ENCODE data around the gene POLDIP3. TPM values are rescaled to one million over a fixed set of nuclear protein-coding genes. Genes with fewer than 3 reads are reported as not detected.
A peak's percentile ranks its signal among the peaks of the same experiment; 100 is the strongest.

The POLDIP3 gene
- total and polyA plus RNA-seq, 8 donors, result 21.6 to 60.8 (median 34.8) TPM

- no peak for DNase-seq
- H3K27me3 ChIP-seq, result no peaks in the 10 kb centered on the region
- H3K9me3 ChIP-seq, result no peaks in the 10 kb centered on the region
- peaks cover 8 to 21% (median 16%) of the 10 kb centered on the region in 4 donors for H3K4me1 ChIP-seq
- H3K4me3 ChIP-seq, result no peak overlapping the region
- peaks cover 85 to 98% (median 96%) of the 10 kb centered on the region in 4 donors for H3K36me3 ChIP-seq
- TF ChIP-seq CTCF (IDR thresholded peaks at IDR 0.05), result peak in 2 of 7 experiments; percentile 7 to 9
- no peak for TF ChIP-seq POLR2A (IDR thresholded peaks at IDR 0.05)
- WGBS, 5 donors, result 79 to 84% (median 79%) methylated on average over 13 of the region's 13 CpGs
- no peak overlapping the region for H3K27ac ChIP-seq
- intact Hi-C loops (cut with DNase I; ENCODE audit: low total_unique reads), result no loop called here
Measured at GRCh38 chr22:42632096-42632495, 17.4 kb upstream of the POLDIP3 start.

- Histone ChIP-seq H3K27me3 (no peaks in the 10 kb centered on the region), H3K4me3 (no peak overlapping the region), H3K9me3 (no peaks in the 10 kb centered on the region), H3K36me3 (peaks cover 90 to 100% (median 100%) of the 10 kb centered on the region in 4 donors), H3K4me1 (peaks cover 3 to 18% (median 13%) of the 10 kb centered on the region in 4 donors), H3K27ac (no peak overlapping the region)
- TF ChIP-seq POLR2AphosphoS5 (IDR thresholded peaks at IDR 0.05) (no peak), CTCF (IDR thresholded peaks at IDR 0.05) (no peak), POLR2A (IDR thresholded peaks at IDR 0.05) (no peak), EP300 (IDR thresholded peaks at IDR 0.05) (no peak)
- WGBS, 5 donors, result 86 to 91% (median 88%) methylated on average over 19 to 28 of the region's 28 CpGs
- no peak for DNase-seq
- intact Hi-C loops (cut with DNase I; ENCODE audit: low total_unique reads), result no loop called here
Measured at GRCh38 chr22:42630901-42631602, 16.4 kb upstream of the POLDIP3 start.

GRCh38 chr22:42630211-42630610, 15.5 kb upstream of the POLDIP3 start:
- Histone ChIP-seq H3K4me3 (no peak overlapping the region), H3K4me1 (peaks cover 0 to 10% (median 4%) of the 10 kb centered on the region in 4 donors), H3K9me3 (no peaks in the 10 kb centered on the region), H3K27ac (no peak overlapping the region), H3K36me3 (peaks cover 89 to 100% (median 100%) of the 10 kb centered on the region in 4 donors), H3K27me3 (no peaks in the 10 kb centered on the region)
- 95 to 98% (median 95%) methylated on average over 18 of the region's 18 CpGs for WGBS, 5 donors
- TF ChIP-seq EP300 (IDR thresholded peaks at IDR 0.05), result no peak
- no peak for TF ChIP-seq POLR2AphosphoS5 (IDR thresholded peaks at IDR 0.05)
- TF ChIP-seq CTCF (IDR thresholded peaks at IDR 0.05), result no peak
- no peak for TF ChIP-seq POLR2A (IDR thresholded peaks at IDR 0.05)
- intact Hi-C loops (cut with DNase I; ENCODE audit: low total_unique reads), result no loop called here
- DNase-seq, result no peak

- 85 to 95% (median 92%) methylated on average over 6 to 9 of the region's 9 CpGs for WGBS, 5 donors
- no peaks in the 10 kb centered on the region for H3K27me3 ChIP-seq
- no peak for TF ChIP-seq POLR2AphosphoS5 (IDR thresholded peaks at IDR 0.05)
- TF ChIP-seq POLR2A (IDR thresholded peaks at IDR 0.05), result no peak
- H3K4me3 ChIP-seq, result no peak overlapping the region
- peaks cover 14 to 21% (median 21%) of the 10 kb centered on the region in 4 donors for H3K4me1 ChIP-seq
- H3K27ac ChIP-seq, result no peak overlapping the region
- intact Hi-C loops (cut with DNase I; ENCODE audit: low total_unique reads), result no loop called here
- no peaks in the 10 kb centered on the region for H3K9me3 ChIP-seq
- no peak for DNase-seq
- H3K36me3 ChIP-seq, result peaks cover 77 to 100% (median 100%) of the 10 kb centered on the region in 4 donors
Measured at GRCh38 chr22:42627981-42628380, 13.3 kb upstream of the POLDIP3 start.
